Epithelial cell of prostate (primary cell): ENCODE measurements around the gene TCEAL9.
"Not testable (repeated sequence)": the region's sequence is repeated elsewhere in the genome, so short reads cannot be mapped to it uniquely, and the experiment has no call there.

Experiments
- DNase-seq: peaks from one replicate; pipeline ENCODE4 v3.0.0-alpha.2; 2011; ENCODE audit warnings: low read depth, low spot score
- H3K27ac ChIP-seq: fragments of 450-650 bp; 2 replicates; pipeline ENCODE4 v1.5.1; 2017; ENCODE audit warnings: mild to moderate bottlenecking

TCEAL9 gene, protein sequence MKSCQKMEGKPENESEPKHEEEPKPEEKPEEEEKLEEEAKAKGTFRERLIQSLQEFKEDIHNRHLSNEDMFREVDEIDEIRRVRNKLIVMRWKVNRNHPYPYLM

DNA sequence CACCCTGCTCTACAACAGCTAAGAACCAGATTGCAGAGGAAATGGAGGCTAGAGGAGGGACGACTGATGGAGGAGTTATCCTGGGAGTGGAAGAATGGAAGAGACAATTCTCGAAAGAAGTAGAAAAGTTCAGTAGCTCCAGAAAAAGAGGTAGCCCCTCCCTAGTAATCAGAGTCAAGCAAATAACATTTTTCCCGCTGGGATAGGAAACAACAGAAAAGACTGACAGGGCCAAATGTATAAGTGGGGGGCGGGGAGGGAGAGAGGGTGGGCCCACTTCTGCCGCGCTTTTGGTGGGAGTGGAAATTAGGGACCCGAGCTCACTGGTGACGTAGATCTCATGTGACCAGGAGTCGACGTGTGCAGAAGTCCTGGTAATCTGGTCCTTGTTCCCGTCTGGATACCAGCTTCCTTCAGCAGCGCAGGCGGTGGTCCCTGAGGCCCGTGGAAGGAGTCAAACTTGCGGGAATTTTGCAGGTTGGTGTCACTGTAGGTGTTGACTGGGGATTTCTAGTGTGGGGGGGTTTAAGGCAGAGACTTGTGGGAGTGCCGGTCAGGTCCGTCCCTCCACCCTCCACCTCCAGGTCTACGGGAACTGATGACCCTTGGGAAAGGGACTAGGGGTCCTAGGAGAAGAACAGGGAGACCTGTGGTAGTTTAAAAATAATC lies at the start of gene TCEAL9:
TSS of gene TCEAL9 (plus strand) at position 377 of the 669 bp plus-strand sequence. CDS start 1,179 bp downstream, outside the sequence.
- DNase-seq: no peak
- H3K27ac ChIP-seq: peak within 1 kb of the TSS; percentile 61

GRCh38 chrX:103309860-103310554 lies 46.3 kb upstream of the TCEAL9 start:
- DNase-seq: no peak
- no peak overlapping the region for H3K27ac ChIP-seq

DNA sequence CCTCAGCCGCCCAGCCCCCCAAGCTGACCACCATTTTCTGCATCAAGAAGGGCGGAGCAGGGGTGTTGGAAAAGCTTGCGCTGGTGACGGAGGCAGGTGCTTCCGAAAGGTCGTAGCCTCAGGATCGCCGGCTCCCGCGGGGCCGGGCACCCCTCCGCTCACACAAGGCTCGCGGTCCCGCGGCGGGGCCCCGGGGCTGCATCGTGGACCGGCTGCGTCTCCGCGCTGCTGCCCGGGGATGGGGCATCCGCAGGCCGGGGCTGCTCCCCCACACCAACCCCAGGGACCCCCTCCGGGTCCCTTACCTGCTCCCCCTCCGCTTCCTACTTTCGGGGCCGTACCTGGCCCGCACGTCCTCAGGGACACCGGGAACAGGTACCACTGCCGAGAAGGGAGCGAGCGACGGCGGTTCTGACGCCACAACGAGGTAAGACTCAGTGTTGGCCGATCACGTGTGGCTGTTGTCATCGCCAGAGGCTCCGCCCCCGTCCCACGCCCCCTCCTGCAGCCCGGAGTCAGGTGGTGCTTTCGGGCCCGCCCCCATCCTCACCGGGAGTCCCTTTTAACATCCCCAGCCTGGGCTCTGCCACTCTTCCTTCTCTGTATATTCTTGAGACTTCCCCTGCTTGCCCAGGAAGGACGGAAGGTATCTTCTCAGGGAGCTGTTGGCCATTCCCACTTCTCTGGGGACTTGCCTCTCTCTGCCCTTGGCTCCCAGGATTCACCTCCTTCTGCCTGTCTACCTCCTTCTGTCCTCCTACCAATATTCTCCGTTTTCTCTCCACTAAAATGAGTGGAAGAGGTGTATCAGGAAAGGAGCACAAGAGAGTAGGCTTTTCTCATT lies 45.5 kb upstream of the TCEAL9 start, which contains the start of gene BEX2:
TSS of gene BEX2 (minus strand) at position 436 of the 844 bp plus-strand sequence. CDS start 1,014 bp downstream, outside the sequence.
- H3K27ac ChIP-seq: no peak within 1 kb of the TSS
- DNase-seq: peak; percentile 14

- no peak for DNase-seq
- H3K27ac ChIP-seq: no peak overlapping the region
Observed at GRCh38 chrX:103311399-103311780, 44.9 kb upstream of the TCEAL9 start.

DNA sequence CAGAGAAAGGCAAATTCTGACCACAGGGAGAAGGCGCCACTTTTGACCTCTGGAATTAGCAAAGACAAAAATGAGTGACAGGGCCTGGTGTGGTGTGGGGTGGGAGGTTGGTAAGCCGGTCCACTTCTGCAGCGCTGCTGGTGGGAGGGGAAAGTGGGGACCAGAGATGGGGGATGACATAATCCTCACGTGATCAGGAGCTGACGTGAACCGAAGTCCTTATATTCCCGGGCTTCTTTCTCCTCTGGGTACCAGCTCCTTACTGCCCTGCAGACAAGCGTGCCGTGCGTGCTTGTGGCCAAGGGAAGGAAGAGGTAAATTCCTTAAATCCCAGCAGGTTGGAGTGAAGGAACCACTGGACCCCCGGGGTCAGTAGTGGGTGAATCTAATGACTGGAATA lies 26.3 kb upstream of the TCEAL9 start, which contains the start of gene TCEAL7:
TSS of gene TCEAL7 (plus strand) at position 249 of the 400 bp plus-strand sequence. CDS start 1,165 bp downstream, outside the sequence.
- no peak for DNase-seq

GRCh38 chrX:103330681-103331288 lies 25.5 kb upstream of the TCEAL9 start:
- no peak overlapping the region for H3K27ac ChIP-seq
- no peak for DNase-seq

More for the DNA sequence above, 26.3 kb upstream of the TCEAL9 start, which contains the start of gene TCEAL7:
- no peak within 1 kb of the TSS for H3K27ac ChIP-seq

DNA sequence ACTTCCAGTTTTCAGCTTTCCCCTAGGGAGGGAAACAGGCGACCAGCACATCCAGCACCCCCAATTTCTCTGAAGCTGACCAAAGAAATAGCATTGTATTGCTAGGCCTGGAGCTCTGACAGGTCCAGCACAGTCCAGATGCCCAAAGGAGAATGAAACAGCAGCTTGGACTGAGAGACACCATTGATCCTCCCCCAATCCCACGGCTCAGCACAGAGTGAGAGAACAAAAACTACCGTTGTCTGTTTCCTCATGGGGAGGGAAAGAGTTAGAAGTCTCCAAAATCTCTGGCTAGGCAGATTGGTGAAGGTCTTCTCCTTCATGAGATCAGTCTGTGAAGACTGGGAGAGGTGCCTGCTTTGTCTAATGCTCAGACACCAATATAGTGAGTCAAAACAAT lies 17.6 kb upstream of the TCEAL9 start:
- no peak for DNase-seq
- H3K27ac ChIP-seq: no peak overlapping the region

DNA sequence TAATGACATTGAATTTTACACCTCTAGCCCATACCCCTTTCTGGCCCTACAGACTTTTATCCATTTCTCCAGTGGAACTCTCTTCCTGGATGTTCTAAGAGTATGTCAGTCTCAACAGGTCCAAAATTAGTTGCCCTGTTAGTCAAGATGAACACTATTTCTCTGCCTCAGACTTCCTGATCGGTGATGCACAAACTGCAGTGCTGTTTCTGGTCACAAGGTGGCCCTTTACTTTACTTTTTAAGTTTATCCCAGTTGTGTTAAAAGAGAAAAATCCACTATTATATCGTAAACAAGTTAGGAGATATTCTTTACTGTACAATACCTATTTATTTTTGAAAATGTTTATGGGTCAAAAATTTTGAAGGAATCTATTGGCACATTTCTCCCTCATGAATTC lies 13.2 kb upstream of the TCEAL9 start:
- no peak overlapping the region for H3K27ac ChIP-seq
- no peak for DNase-seq

GRCh38 chrX:103344606-103345005 lies 11.7 kb upstream of the TCEAL9 start:
- no peak for DNase-seq

DNA sequence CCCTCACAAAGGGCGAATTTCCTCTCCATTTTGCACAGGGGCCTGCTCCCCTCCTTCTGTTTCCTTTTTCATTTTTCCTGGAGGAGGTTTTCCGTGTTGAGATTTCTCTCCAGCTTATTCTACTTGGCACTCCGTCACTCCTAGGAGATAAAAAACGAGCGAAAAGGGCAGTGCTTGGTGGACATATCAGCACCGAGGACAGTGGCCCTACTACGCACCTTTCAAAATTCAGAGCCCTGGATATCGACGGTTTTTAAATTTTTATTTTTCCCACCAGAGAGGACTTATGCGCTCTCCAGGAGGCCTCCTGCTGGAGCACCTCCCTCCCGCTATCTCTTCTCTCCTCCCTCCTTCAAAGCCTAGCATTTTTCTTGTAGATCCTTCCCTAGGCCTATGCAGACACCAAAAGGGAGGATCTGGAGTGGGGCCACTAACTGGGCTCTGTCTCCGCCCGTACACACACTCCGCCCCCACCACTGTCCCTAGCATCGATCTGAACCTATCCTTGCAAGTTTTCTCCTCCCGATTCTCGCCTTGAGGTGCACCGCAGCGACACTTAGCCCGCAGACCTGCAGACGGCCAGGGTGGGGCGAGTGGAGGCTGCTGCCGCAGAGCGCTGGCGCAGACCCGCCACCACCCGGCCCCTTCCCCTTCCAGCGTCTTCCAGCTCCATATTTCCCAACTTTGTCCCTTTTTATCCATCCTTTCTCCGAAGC lies 8.5 kb upstream of the TCEAL9 start:
- no peak overlapping the region for H3K27ac ChIP-seq
- no peak for DNase-seq

More at GRCh38 chrX:103344606-103345005, 11.7 kb upstream of the TCEAL9 start:
- H3K27ac ChIP-seq: no peak overlapping the region

- DNase-seq: no peak
- H3K27ac ChIP-seq: peak overlapping the region; percentile 61
Observed at GRCh38 chrX:103356858-103357257, 552 bp downstream of the TCEAL9 start.

GRCh38 chrX:103357871-103358270 lies 1.6 kb downstream of the TCEAL9 start:
- H3K27ac ChIP-seq: no peak overlapping the region
- no peak for DNase-seq

DNA sequence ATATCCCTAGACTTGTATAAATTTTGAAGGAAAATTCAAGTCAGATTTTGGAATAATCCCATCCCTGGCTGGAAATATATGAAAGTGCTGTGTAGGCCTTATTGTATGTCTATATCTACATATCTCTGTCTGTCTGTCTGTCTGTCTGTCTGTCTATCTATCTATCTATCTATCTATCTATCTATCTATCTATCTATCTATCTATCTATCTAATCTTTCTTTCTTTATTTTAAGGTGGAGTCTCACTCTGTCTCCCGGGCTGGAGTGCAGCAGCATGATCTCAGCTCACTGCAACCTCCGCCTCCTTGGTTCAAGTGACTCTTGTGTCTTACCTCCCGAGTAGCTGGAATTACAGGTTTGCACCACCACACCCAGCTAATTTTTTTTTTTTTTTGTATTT lies 3.3 kb downstream of the TCEAL9 start:
- not testable (repeated sequence) for H3K27ac ChIP-seq, DNase-seq

GRCh38 chrX:103360092-103360491 lies 3.8 kb downstream of the TCEAL9 start:
- no peak overlapping the region for H3K27ac ChIP-seq
- DNase-seq: no peak

- DNase-seq: no peak
- no peak overlapping the region for H3K27ac ChIP-seq
Observed at GRCh38 chrX:103360916-103361315, 4.6 kb downstream of the TCEAL9 start.

GRCh38 chrX:103361798-103362197 lies 5.5 kb downstream of the TCEAL9 start:
- H3K27ac ChIP-seq: no peak overlapping the region
- no peak for DNase-seq

- H3K27ac ChIP-seq: no peak overlapping the region
- no peak for DNase-seq
Observed at GRCh38 chrX:103362474-103362873, 6.2 kb downstream of the TCEAL9 start.

GRCh38 chrX:103363046-103363445 lies 6.7 kb downstream of the TCEAL9 start:
- no peak overlapping the region for H3K27ac ChIP-seq
- DNase-seq: no peak

- peak overlapping the region; percentile 52 for H3K27ac ChIP-seq
- DNase-seq: no peak
Observed at GRCh38 chrX:103367502-103367901, 11.2 kb downstream of the TCEAL9 start.
